Cerebellar nuclear complex (tissue), 1 donor: ENCODE data around the gene JRKL.
"Not testable (repeated sequence)": the region's sequence is repeated elsewhere in the genome, so short reads cannot be mapped to it uniquely, and the experiment has no call there.

Experiments used
- DNase-seq, 2 experiments: peaks; one replicate each; lab custom pipeline; 2025; lab: John Stamatoyannopoulos, UW

JRKL gene

GRCh38 chr11:96394773-96395172 lies 5.0 kb downstream of the JRKL start:
- no peak for DNase-seq

GRCh38 chr11:96396637-96397036 lies 6.8 kb downstream of the JRKL start:
- no peak for DNase-seq

GRCh38 chr11:96397863-96398262 lies 8.1 kb downstream of the JRKL start:
- DNase-seq: no peak

GRCh38 chr11:96400697-96401096 lies 10.9 kb downstream of the JRKL start:
- DNase-seq: no peak

GRCh38 chr11:96411412-96411811 lies 21.6 kb downstream of the JRKL start:
- not testable (repeated sequence) for DNase-seq

GRCh38 chr11:96412761-96413381 lies 23.1 kb downstream of the JRKL start:
- DNase-seq: no peak

- DNase-seq: no peak
These were observed 23.6 kb downstream of the JRKL start for GRCh38 chr11:96413408-96413807.

- DNase-seq: no peak
These were observed 34.9 kb downstream of the JRKL start for GRCh38 chr11:96424693-96425092.

GRCh38 chr11:96430668-96431067 lies 40.9 kb downstream of the JRKL start:
- DNase-seq: no peak

- DNase-seq: not testable (repeated sequence)
These were observed 42.8 kb downstream of the JRKL start for GRCh38 chr11:96432654-96433053.
